GM23338 (cell line): ENCODE measurements around the gene MLLT10.

Experiments
- CREB1 ChIP-seq: fragments of 250-450 bp; sonication (Bioruptor Pico); IDR thresholded peaks from 2 replicates; pipeline ENCODE4 v1.5.0; 2020; ENCODE audit warnings: low read depth, mild to moderate bottlenecking, moderate library complexity
- CTCF ChIP-seq, 2 experiments: fragments of 200-600 bp in 1 of 2; sonication (generic) in 1 of 2; conservative IDR thresholded peaks; 2 replicates each; pipeline versions ENCODE4 v1.5.1 to v1.6.1; 2016 to 2017; ENCODE audit warnings: antibody characterized with exemption in 2 of 2, low read depth in 2 of 2, mild to moderate bottlenecking in 2 of 2, moderate library complexity in 1 of 2
- ETS1 ChIP-seq: IDR thresholded peaks from 2 replicates; pipeline ENCODE4 v1.6.1; 2016; ENCODE audit warnings: antibody characterized with exemption
- EZH2 ChIP-seq: fragments of 200-600 bp; sonication (generic); IDR thresholded peaks from one replicate; pipeline ENCODE4 v1.8.0; 2017; ENCODE audit warnings: antibody characterized with exemption, mild to moderate bottlenecking, low read depth; ENCODE audit not compliant: unreplicated experiment
- EZH2phosphoT487 ChIP-seq: fragments of 200-600 bp; sonication (generic); IDR thresholded peaks from one replicate; pipeline ENCODE4 v1.8.1; 2018; ENCODE audit warnings: antibody characterized with exemption; ENCODE audit not compliant: unreplicated experiment
- POLR2AphosphoS5 ChIP-seq: IDR thresholded peaks from 2 replicates; pipeline ENCODE4 v1.6.1; 2016; ENCODE audit warnings: antibody characterized with exemption, low read depth
- REST ChIP-seq: IDR thresholded peaks from one replicate; pipeline ENCODE4 v1.6.1; 2018; ENCODE audit warnings: antibody characterized with exemption; ENCODE audit not compliant: unreplicated experiment
- STAT1 ChIP-seq: IDR thresholded peaks from one replicate; pipeline ENCODE4 v1.6.1; 2016; ENCODE audit warnings: antibody characterized with exemption; ENCODE audit not compliant: unreplicated experiment
- ZNF114 ChIP-seq: fragments of 250-450 bp; sonication (Bioruptor Pico); IDR thresholded peaks from 2 replicates; pipeline ENCODE4 v1.5.0; 2020; ENCODE audit warnings: mild to moderate bottlenecking, moderate library complexity
- ZNF331 ChIP-seq: fragments of 250-450 bp; sonication (Bioruptor Pico); IDR thresholded peaks from 2 replicates; pipeline ENCODE4 v1.5.0; 2020; ENCODE audit warnings: low read depth, mild to moderate bottlenecking, moderate library complexity

- TF ChIP-seq ZNF114 (CRISPR knock-in tag) = no peak
- TF ChIP-seq ETS1 = no peak
- no peak for TF ChIP-seq REST
- no peak for TF ChIP-seq CTCF (conservative IDR thresholded peaks at IDR 0.05; ENCODE audit: low read depth in 2 of 2)
- TF ChIP-seq EZH2 = no peak
- TF ChIP-seq EZH2phosphoT487 = no peak
- no peak for TF ChIP-seq CREB1 (CRISPR knock-in tag)
- no peak for TF ChIP-seq POLR2AphosphoS5
- TF ChIP-seq ZNF331 (CRISPR knock-in tag) = no peak
- TF ChIP-seq STAT1 = no peak
These were observed 220.5 kb downstream of the MLLT10 start for GRCh38 chr10:21754410-21755011.
